ENCODE results near the gene CHRNA1. TPM values are rescaled to one million over a fixed set of nuclear protein-coding genes. Genes with fewer than 3 reads are reported as not detected.

CHRNA1 gene
- total RNA-seq, 1 experiment from 2014 or later = not detected

DNA sequence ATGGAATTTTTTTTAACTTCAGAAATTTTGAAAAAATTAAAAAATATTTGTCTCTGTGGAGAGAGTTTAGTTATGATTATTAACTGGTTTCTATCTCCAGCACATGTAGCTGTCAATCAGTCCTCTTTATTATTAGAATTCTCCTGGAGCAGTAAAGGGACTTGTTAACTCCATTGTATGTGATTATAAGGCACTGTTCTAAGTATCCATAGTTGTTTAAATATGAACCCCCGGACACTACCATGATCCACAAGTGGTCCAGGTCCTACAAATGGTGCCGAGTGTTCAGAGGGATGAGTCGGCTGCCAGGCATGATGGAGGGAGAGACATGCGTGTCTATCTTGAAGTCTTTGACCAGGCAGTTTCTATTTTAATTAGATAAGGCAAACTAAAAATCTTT lies 492 bp downstream of the CHRNA1 start:
- no peaks in the 10 kb centered on the region for H3K9me3 Mint-ChIP-seq (ENCODE audit: unreplicated experiment)
- no peaks in the 10 kb centered on the region for H3K27me3 Mint-ChIP-seq (ENCODE audit: insufficient read depth, unreplicated experiment)
- no peaks in the 10 kb centered on the region for H3K4me1 Mint-ChIP-seq (ENCODE audit: insufficient read depth, unreplicated experiment)
- POLR2A ChIA-PET = interaction anchor here (0.6 to 1.0 kb wide), 6 partner anchors 15 to 1541 kb away, joined by 3 read pairs; no protein-coding TSS in a partner anchor
- DNase-seq (ENCODE audit: unreplicated experiment) = no peak
- CTCF ChIA-PET = interaction anchor here (0.6 to 4.7 kb wide), 5 partner anchors 8 to 221 kb away, joined by 3 to 27 read pairs (median 19); no protein-coding TSS in a partner anchor
- TF ChIP-seq, protein P1, sequence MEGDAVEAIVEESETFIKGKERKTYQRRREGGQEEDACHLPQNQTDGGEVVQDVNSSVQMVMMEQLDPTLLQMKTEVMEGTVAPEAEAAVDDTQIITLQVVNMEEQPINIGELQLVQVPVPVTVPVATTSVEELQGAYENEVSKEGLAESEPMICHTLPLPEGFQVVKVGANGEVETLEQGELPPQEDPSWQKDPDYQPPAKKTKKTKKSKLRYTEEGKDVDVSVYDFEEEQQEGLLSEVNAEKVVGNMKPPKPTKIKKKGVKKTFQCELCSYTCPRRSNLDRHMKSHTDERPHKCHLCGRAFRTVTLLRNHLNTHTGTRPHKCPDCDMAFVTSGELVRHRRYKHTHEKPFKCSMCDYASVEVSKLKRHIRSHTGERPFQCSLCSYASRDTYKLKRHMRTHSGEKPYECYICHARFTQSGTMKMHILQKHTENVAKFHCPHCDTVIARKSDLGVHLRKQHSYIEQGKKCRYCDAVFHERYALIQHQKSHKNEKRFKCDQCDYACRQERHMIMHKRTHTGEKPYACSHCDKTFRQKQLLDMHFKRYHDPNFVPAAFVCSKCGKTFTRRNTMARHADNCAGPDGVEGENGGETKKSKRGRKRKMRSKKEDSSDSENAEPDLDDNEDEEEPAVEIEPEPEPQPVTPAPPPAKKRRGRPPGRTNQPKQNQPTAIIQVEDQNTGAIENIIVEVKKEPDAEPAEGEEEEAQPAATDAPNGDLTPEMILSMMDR (IDR thresholded peaks at IDR 0.05; ENCODE audit: unreplicated experiment) = no peak
- no peak overlapping the region for H3K27ac Mint-ChIP-seq (ENCODE audit: low read depth, unreplicated experiment)
- no peak overlapping the region for H3K4me3 Mint-ChIP-seq (ENCODE audit: unreplicated experiment)
- no TSS peak for BruUV-seq (replicated peaks)
- no peaks in the 10 kb centered on the region for H3K36me3 Mint-ChIP-seq (ENCODE audit: insufficient read depth, unreplicated experiment)
- intact Hi-C loops (cut with micrococcal nuclease) = no loop called here

DNA sequence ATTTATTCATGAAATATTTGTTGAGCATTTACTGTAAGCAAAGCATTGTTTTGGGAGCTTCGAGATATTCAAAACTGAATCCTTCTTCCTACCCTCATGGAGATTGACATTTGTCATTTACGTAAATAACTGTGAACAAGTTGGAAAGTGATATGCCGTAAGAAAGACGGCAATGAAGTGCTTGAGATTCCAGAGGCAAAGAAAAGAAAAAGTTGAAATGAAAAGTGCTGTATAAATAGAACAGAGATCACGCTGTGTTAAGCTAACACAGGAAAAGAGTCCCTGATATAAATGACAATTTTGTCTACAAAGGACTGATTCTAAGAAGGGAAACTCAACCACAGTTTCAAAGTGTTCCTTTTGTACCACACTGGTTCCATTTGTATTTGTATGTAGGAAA lies 1.8 kb downstream of the CHRNA1 start:
- no peaks in the 10 kb centered on the region for H3K36me3 Mint-ChIP-seq (ENCODE audit: insufficient read depth, unreplicated experiment)
- DNase-seq (ENCODE audit: unreplicated experiment) = no peak
- no peaks in the 10 kb centered on the region for H3K9me3 Mint-ChIP-seq (ENCODE audit: unreplicated experiment)
- CTCF ChIA-PET = interaction anchor here (0.7 to 4.7 kb wide), 8 partner anchors 9 to 275 kb away, joined by 3 to 27 read pairs (median 8); partner anchors contain the start of gene GPR155
- intact Hi-C loops (cut with micrococcal nuclease) = no loop called here
- H3K27ac Mint-ChIP-seq (ENCODE audit: low read depth, unreplicated experiment) = no peak overlapping the region
- BruUV-seq (replicated peaks) = no TSS peak
- no peaks in the 10 kb centered on the region for H3K4me1 Mint-ChIP-seq (ENCODE audit: insufficient read depth, unreplicated experiment)
- H3K4me3 Mint-ChIP-seq (ENCODE audit: unreplicated experiment) = no peak overlapping the region
- H3K27me3 Mint-ChIP-seq (ENCODE audit: insufficient read depth, unreplicated experiment) = no peaks in the 10 kb centered on the region
- TF ChIP-seq, protein P1 (IDR thresholded peaks at IDR 0.05; ENCODE audit: unreplicated experiment) = no peak
- POLR2A ChIA-PET = interaction anchor here (1.3 kb wide), 1 partner anchor 10 kb away, joined by 3 read pairs; no protein-coding TSS in a partner anchor

DNA sequence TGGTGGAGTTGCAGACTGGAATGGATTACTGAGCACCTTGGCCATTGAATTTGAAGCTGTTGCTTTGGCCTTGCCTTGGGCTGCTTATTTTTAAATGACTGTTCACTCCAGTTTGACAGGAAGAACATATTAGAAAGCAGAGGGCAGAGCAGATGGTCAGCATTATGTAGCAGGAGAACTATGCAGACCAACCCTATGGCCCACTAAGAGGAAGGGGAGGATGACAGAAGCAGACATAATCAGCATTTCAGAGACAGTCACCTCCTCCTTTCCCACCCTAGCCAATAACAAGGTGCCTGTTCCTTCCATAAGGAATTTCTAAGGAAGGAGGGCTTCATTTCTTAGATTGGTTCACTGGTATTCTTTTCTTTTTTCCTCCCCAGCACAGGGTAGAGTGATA lies 2.4 kb downstream of the CHRNA1 start:
- Mint-ChIP-seq H3K4me3 (ENCODE audit: unreplicated experiment) (no peak overlapping the region), H3K27ac (ENCODE audit: low read depth, unreplicated experiment) (no peak overlapping the region), H3K36me3 (ENCODE audit: insufficient read depth, unreplicated experiment) (no peaks in the 10 kb centered on the region), H3K4me1 (ENCODE audit: insufficient read depth, unreplicated experiment) (no peaks in the 10 kb centered on the region), H3K9me3 (ENCODE audit: unreplicated experiment) (no peaks in the 10 kb centered on the region), H3K27me3 (ENCODE audit: insufficient read depth, unreplicated experiment) (no peaks in the 10 kb centered on the region)
- intact Hi-C loops (cut with micrococcal nuclease) = no loop called here
- TF ChIP-seq, protein P1 (IDR thresholded peaks at IDR 0.05; ENCODE audit: unreplicated experiment) = no peak
- BruUV-seq (replicated peaks) = no TSS peak
- no peak for DNase-seq (ENCODE audit: unreplicated experiment)
- POLR2A ChIA-PET = no interaction called here
- CTCF ChIA-PET = interaction anchor here (0.8 to 4.7 kb wide), 5 partner anchors 10 to 223 kb away, joined by 3 to 27 read pairs (median 19); no protein-coding TSS in a partner anchor

DNA sequence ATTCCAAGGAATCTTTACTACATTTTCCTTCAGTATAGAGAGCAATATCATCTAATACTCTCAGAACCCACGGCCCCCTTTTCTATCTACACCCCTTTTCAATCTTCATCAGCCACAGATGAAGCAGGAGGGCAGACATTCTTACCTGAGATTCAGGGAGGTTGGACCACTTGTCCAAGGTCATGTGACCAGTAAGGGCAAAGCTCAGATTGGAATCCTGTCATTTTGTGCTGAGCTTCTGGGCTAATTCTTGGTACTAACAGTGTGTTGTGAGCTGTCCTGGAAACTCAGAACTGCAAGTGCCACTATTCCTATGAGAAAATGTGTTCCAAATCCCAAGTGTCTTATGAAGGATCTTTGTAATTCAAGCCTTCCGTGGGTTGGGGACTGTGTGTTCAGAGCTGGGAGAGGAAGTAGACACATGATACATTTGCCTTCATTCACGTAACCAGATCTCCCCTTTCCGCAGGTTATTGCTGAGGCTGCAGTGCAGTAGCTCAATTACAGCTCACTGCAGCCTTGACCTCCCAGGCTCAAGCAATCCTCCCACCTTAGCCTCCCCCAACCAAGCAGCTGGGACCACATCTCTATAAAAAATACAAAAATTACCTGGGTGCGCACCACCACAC lies 3.3 kb downstream of the CHRNA1 start:
- intact Hi-C loops (cut with micrococcal nuclease) = no loop called here

More for the DNA sequence above, 3.3 kb downstream of the CHRNA1 start:
- Mint-ChIP-seq H3K27me3 (ENCODE audit: insufficient read depth, unreplicated experiment) (no peaks in the 10 kb centered on the region), H3K36me3 (ENCODE audit: insufficient read depth, unreplicated experiment) (no peaks in the 10 kb centered on the region), H3K9me3 (ENCODE audit: unreplicated experiment) (no peaks in the 10 kb centered on the region), H3K4me3 (ENCODE audit: unreplicated experiment) (no peak overlapping the region), H3K4me1 (ENCODE audit: insufficient read depth, unreplicated experiment) (no peaks in the 10 kb centered on the region), H3K27ac (ENCODE audit: low read depth, unreplicated experiment) (no peak overlapping the region)
- DNase-seq (ENCODE audit: unreplicated experiment) = no peak
- no TSS peak for BruUV-seq (replicated peaks)
- POLR2A ChIA-PET = no interaction called here
- CTCF ChIA-PET = interaction anchor here (0.8 to 3.8 kb wide), 2 partner anchors 11 to 61 kb away, joined by 3 to 27 read pairs; no protein-coding TSS in a partner anchor
- TF ChIP-seq, protein P1 (IDR thresholded peaks at IDR 0.05; ENCODE audit: unreplicated experiment) = no peak

Data from MCF 10A (cell line).